Stimulated activated CD4-positive, alpha-beta T cell treated with anti-CD3 and anti-CD28 coated beads, Interleukin-2, amount 100 ng/mL, for 24 hours (primary cell): ENCODE results near the gene PLD1.
"Not testable (repeated sequence)": the region's sequence is repeated elsewhere in the genome, so short reads cannot be mapped to it uniquely, and the experiment has no call there.

ENCODE experiments used
- DNase-seq, 2 donors: peaks; one replicate each; pipeline ENCODE4 v3.0.0-alpha.2; 2020

The PLD1 gene

DNA sequence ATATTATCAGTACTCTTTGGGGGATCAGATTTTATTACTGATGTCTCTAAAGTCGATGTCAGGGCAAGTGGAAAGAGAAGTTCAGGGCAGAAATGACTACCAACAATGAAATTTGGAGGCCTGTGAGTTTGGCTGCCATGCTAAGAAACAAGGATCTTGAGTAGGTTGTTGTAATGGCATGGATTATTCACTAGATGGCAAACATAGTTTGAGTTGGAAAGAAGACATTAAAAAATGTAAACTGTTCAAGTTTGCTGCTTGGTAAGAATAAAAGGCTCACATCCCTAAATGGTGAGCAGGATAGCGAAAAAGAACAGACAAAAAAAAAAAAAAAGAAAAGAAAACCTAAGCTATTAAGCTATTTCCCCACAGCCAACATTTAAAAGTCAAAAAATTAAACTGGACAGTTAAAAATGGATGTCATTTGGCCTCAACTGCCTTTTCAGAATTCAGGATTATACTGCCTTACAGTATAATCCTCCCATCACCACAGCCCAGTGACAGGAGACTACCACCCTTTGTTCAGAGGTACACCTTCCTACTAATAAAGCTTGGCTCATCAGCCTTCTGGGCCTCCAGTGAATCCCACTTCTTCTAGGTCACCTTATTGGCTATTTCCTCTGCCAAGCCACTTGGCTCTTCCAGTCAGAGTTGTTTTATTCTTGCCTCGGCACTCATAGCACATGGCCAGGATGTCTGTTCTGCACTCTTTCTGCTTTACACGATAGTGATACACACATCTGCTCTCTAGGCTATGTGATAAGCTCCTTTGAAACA is 163.7 kb downstream of the PLD1 start:
- no peak for DNase-seq

DNA sequence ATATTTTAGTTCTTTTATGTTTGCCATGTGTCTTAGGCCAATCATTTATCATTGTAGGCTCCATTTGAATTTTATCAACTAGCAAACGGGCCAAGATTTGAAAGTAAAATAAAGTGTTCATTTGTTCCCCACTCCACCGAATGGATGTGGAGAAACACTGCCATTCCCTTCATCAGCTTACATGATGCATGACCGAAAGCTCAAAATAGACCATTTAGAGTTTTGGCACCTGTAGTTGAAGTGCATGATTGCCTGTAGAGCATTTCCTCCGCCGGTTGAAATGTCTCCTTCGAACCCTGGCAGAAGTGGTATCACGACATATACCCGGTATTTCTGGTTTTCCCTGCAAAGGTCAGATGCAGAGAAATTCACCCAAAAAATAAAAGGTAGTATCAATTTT is 165.6 kb downstream of the PLD1 start:
- DNase-seq, result no peak

DNA sequence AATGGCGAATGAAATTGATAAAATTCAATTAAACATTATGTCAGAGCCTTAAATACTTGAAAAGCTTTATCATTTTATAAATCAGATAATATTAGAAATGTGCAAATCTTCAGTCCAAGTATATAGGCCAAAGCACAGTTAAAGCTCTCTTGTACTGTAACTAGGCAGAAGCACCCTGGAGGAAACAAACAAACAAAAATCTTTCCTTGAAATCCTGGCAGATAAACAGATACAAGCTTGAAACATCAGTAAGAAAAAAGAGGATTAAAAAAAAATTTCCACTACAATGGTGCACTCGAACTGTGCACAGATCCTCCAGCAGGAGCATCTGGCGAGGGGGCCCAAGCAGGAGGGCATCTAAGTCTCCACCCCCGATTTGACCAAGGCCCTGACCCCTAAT is 166.6 kb downstream of the PLD1 start:
- DNase-seq, result no peak

DNA sequence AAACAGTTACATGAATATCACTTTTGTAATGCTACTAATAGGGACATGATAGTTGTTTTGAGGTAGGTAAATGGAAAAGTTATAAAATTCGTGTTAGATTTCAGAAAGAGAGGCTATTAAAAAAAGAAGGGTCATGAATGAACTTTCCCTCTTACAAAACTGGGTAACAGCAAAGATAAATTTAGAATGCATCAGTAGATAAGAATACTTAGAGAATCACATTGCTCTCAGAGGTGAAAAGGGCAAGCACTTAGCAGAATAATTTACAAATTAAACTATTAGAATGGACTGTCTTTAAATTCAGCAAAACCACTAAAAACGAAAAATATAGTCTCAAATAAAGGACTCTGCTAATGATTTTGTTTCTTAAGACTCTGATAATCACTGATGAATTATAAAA is 167.2 kb downstream of the PLD1 start:
- no peak for DNase-seq

DNA sequence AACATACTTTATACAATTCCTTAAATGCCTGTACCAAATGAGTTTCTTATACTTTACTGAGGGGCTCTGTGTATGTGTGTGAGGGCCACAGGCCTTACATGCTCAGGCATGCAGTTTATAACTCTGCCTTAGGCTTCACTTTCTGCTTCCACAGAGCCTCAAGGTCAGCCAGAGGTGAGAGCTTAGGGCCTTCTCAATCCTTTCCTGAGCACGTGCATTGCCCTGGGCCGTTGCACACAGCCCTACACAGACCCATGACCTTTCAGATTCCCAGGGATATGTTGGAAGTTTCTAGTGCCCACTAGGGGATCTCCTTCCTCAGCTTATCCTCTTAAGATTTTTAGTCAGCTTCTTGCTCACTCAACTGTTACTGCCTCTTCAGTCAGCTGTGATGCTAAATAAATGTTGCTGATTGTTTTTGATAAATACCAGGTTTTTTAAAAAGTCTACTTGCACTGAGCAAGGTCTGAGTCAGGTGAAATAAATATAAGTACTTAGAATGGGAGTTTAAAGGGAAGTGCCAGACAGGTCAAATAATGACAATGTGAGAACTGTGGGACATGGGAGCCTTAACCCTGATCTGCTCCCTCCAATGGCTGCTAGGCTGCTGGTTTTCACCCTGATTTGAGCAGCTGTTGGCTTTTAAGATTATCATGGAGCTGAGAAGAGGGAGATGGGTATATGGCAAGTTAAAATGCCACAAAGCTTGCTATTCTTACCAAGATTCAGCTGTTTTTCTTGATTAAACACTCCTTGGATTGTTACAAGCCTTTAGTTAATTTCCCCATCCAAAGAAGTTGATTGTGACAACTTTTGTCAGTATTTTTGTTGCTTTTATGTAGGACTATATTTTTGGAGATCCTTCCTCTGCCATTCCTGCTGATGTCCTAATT is 169.5 kb downstream of the PLD1 start:
- no peak for DNase-seq

DNA sequence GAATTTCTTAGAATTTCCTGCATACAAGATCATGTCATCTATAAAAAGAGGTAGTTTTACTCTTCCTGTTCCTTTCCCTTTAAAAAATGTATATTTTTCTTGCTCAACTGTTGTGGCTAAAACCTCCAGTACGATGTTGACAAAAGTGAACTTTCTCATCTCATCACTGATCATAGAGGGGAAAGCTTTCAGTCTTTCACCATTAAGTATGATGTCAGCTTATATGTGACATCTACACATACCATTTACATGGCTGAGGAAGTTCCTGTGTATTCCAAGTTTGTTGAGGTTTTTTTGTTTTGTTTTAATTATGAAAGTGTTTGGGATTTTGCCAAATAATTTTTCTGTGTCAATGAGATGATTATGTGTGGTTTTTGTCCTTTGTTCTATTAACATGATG is 173.6 kb downstream of the PLD1 start:
- no peak for DNase-seq

DNA sequence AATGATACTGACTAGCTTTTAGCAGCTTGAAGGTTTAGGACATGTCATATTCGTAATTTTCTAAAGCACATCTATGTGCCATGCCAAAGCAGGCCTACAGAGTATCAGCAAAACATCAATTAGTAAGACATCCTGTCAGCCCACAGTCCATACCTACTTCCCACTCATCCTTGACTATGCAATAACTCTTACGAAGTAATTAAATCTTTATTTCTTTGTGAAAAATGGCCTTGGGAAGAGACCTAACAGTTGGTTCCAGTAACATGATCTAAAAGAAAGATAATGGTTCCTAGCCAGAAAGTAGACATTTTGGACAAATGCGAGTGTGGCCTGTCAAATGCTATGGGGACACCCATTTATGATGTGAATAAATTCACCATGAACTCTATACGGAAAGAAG is 177.5 kb downstream of the PLD1 start:
- DNase-seq, result no peak

DNA sequence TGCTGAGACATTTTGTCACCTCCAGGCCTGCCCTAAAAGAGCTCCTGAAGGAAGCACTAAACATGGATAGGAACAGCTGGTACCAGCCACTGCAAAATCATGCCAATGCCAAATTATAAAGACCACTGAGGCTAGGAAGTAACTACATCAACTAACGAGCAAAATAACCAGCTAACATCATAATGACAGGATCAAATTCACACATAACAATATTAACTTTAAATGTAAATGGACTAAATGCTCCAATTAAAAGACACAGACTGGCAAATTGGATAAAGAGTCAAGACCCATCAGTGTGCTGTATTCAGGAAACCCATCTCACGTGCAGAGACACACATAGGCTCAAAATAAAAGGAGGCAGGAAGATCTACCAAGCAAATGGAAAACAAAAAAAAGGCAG is 183.5 kb downstream of the PLD1 start:
- DNase-seq, result not testable (repeated sequence)

DNA sequence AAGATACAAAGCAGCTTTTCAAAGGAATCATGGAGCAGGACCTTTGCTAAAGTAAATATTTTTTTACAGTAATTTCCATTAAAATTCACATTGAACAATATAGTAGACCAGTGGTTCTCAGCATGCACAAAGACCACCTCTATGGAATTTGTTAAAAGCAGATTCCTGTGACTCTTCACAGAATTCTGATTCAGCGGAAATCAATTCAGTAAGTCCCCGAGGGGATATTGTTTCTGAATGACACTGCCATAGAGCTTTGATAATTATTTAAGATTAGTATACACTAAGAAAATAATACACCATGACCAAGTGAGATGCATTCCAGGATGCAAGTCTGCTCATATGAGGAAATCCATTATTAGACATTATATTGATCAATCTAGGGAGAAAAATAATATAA is 188.2 kb downstream of the PLD1 start:
- no peak for DNase-seq

DNA sequence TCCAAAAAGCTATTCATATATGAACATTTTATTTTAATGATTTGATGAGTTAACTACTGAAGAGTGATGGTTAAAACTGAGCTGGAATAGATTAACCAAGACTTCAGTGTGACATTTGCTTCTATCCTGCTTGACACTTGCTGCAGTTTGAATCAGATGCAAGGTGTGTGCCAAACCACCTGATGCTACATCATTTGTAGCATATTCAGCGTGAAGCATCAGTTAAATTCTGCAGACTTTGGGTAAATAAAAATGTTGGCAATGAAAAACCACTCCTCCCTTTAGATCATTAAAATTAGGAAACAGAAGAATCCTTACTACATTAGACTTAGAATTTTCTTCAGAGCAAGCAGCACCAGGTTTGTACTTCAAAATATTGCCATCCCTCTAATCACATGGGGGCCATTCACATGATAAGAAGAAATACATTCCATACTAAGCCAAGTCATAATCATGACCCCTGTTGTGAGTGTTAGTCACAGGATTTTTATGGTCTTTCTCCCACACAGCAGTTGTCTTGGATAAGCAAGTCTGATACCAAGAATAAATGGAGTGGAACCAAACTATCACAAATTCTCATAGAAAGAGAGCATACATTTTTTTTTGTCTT is 189.4 kb downstream of the PLD1 start:
- no peak for DNase-seq

DNA sequence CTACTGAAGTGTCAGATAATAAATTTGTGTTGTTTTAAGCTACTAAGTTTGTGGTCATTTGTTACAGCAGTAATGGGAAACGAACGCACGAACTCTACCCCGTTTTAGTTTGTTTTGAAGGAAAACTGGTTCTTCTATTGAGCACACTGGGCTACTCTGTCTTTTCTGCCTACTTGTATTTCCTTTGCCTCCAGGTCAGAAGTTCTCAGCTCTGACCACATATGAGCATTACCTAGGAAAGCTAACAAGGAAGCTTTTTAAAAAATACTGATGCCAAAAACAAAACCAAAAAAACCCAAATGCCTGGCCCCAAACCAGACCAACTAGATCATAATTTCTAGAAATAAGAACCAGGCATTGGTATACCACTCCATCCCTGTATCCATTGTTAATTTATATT is 193.5 kb downstream of the PLD1 start:
- DNase-seq, result no peak

DNA sequence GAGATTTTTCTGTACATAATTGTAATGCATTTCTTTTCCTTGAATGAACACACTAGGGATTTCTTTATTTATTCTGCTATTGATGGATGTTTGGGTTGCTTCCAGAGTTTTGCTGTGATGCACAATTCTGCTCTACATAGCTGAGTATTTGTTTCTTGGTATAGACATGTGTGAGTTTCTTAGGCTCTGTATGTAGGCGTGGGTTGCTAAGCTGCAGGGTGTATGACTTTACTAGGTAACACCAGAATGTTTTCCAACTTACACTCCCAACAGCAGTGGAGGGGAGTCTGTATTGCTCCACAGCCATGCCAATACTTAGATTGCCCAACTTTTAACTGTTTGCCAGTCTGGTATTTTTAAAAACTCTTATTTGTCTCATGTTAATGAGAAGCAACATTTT is 194.6 kb downstream of the PLD1 start:
- DNase-seq, result no peak

DNA sequence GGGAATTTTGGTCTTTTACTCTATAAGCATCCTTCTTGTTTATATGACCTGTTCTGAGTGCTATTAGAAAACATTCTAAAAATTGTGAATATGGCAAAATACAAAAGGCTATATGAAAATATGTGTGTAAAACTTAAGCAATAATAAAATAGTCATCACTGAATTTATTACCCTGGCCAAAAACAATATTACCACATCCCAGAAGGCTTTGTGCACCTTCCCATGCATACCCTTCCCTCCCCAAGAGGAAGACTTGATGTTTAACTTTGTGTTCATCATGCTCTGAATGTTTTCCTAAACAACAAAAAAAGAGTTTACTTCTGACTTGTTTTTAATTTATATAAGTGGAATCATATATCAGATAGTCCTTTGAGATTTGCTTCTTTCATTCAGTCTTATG is 195.0 kb downstream of the PLD1 start:
- no peak for DNase-seq

DNA sequence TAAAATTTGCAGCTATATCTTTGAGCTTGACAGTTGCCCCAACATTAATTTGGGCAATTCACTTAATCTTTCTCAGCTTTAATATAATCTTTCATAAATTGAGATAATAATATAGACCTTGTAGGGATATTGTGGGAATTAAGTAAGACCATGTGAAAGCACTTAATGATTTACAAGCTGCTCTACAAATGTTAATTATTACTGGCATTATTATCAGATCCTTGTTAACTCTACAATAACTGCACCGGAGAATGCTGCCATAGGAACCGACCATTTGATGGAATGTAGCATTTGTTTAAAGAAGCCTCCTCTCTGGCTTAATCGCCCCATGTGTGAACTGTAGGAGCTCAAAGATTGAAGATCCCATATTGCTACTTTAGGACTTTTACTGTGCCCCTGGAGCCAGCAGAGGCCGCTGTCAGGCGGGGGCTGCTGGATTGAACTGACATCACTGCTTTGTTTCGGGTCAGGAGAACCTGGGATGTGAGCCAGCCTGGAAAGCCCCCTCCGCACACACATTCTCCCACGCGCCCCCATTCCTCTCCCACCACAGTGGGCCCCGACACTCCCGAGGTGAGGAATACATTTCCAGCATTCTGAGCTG is 195.9 kb downstream of the PLD1 start:
- peak in 1 of 2 donors; percentile 30 for DNase-seq

DNA sequence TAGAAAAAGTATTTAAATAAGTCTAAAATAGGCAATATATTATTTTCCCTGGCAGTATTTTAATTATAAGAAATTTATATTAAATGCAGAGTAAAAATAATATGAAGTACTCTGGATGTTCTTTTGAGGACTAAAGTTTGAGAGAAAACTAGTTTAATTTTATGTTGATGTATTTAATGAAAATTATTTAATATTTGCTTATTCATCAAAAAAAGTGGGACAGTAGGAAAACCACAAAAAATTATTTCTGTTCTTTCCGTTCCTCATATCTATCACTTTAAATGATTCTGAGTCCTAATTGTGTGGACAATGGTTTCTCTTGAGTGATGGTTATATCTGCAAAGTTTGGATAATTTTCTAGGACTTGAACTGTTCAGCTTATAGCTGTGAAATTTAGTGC is 202.8 kb downstream of the PLD1 start:
- DNase-seq, result no peak

DNA sequence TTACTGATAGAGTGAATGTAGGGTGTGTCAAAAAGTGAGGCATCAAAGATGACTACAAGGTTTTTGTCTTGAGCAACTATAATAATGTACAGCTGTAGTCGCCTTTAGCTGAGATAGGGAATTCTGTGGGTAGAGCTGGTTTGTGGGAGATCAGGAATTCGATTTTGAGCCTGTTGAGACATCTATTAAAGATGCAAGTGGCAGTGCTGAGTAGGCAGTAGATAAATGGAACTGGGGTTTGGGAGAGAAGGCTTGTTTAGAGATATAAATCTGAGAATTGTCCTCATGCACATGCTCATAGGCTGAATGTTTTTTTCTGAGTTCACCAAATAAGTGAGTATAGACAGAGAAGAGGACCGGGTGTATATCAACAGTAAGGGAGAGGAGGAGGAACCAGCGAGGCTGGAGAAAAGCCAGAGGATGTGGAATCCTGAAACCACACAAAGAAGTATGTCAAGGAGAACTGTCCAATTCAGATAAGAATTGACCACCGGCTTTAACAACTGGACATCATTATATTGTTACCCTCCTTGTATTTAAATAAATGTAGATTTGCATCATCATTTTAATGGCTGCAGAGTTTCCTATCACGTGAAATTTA is 204.0 kb downstream of the PLD1 start:
- DNase-seq, result no peak

DNA sequence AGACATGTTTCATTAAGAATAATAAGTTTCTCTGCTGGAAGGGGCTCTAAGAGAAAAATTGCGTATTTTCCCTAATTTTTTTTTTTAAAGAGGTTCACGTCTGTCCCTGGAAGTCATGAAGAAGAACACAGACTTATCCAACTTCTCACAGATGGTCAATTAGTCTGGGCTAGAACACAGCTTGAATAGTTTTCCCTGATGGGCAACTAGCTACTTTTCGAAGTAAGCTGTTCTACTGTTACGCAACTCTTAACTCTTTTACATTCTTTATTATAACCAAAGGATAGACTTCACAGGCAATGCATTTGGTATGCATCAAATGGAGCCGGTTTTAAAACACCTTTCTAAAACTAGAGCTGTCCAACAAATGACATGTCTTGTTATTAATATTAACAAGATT is 205.9 kb downstream of the PLD1 start:
- DNase-seq, result no peak

DNA sequence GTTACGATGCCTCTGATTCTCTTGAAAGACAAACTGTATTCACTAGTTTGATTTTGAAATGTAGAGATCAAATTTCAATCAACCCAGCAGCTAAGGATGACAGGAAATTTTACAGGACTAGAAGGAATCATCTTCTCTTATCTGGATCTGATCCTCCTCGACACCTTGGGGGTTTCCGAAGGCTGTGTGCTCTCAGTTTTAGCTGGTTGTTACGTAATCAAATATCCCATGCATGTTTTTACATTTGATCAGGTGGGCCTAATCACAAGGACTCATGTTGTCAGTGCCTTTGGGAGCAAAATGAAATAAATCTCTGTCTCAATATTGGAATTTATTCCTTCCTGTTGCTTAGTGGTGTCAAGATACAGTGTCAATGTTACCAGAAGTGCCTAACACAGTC is 208.2 kb downstream of the PLD1 start:
- no peak for DNase-seq

DNA sequence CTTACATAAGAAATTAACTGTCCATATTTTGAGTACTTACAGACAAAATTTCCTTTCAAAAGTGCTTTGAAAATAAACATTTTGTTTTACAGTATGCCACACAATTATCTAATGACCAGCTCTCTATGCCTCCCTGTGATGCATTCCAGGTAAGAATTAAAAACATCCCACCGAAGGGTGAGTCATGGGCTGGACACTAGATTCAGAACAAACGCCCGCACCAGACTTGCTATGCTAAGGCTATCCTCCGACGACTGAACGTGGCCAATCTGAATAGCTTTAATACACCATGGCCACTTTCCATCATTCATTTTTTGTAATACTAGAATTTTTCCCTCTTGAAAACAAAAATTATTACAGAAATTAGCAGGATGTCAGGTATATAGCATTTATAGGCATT is 210.3 kb downstream of the PLD1 start:
- no peak for DNase-seq

DNA sequence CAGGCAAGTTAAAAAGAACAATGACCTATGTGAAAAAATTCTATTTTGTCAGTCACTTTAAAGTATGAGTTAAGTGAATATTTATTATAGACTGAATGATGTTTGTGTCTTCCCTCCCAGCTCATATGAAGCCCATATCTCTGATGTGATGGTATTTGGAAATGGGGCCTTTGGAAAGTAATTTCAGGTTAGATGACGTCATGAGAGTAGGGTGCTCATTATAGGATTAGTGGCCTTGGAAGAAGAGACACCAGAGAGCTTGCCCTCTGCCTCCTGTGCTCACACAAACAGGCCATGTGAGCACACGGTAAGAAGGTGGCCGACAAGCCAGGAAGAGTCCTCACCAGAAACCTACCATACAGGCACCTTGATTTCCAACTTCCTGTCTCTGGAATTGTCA is 211.3 kb downstream of the PLD1 start:
- no peak for DNase-seq

DNA sequence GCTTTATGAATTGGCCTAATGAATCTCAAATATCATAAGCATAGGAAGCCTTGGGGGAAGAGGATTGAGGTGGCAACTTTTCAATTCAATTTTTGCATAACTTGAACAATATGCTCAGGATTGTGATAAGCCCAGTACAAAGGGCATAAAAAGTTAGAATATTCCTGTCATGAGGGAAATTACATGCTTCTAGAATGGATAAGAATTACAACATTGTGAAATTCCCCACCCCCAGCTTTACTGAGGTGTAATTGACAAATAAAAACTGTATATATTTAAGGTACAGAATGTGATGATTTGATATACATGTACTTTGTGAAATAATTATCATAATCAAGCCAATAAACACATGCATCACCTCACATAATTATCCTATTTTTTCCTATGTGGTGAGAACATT is 217.5 kb downstream of the PLD1 start:
- no peak for DNase-seq

DNA sequence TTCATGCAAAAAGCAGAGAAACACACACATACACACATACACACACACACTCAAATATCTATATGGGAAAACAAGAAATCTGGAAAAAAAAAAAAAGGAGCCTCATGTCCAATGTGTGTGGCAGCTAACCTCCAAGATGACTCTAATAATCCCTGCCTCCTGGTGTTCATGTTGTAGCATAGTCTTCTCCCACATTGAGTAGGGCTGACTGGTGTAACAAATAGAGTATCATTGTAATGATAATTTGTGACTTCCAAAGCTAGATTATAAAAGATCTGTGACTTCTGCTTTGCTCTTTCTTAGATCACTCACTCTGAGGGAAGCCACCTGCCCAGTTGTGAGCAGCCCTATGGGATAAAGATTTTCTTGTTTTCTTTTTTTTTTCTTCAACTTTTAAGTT is 219.2 kb downstream of the PLD1 start:
- no peak for DNase-seq

DNA sequence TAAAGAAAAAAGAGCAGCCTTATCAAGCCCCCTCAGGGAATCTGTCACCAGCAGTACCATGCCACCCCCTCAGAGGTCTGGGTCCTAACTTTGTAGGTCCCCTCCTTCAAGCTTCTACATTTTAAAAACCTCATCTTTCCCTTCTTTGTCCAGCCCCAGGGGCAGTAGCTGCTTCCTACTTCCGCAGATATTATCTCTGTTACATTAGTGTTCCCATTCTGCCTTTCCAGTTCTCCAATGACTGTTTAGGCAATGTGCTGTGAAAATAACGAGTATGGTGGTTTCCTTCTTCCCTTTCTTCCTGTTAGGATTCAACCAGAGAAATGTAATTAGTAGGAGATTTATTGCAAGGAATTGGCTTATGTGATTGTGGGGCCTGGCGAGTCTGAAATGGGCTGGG is 224.0 kb downstream of the PLD1 start:
- DNase-seq, result no peak
